ENCODE data around the gene TAPT1.

- TF ChIP-seq, protein P1, sequence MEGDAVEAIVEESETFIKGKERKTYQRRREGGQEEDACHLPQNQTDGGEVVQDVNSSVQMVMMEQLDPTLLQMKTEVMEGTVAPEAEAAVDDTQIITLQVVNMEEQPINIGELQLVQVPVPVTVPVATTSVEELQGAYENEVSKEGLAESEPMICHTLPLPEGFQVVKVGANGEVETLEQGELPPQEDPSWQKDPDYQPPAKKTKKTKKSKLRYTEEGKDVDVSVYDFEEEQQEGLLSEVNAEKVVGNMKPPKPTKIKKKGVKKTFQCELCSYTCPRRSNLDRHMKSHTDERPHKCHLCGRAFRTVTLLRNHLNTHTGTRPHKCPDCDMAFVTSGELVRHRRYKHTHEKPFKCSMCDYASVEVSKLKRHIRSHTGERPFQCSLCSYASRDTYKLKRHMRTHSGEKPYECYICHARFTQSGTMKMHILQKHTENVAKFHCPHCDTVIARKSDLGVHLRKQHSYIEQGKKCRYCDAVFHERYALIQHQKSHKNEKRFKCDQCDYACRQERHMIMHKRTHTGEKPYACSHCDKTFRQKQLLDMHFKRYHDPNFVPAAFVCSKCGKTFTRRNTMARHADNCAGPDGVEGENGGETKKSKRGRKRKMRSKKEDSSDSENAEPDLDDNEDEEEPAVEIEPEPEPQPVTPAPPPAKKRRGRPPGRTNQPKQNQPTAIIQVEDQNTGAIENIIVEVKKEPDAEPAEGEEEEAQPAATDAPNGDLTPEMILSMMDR (IDR thresholded peaks at IDR 0.05), result no peak
- no peak for TF ChIP-seq POLR2A (IDR thresholded peaks at IDR 0.05)
Measured at GRCh38 chr4:16206848-16207247, 19.4 kb downstream of the TAPT1 start.

Measured in testis (tissue), 2 donors.